Activated T-cell treated with anti-CD3 and anti-CD28 coated beads for 48 hours (primary cell): ENCODE measurements around the gene KCTD7.
"Not testable (repeated sequence)": the region's sequence is repeated elsewhere in the genome, so short reads cannot be mapped to it uniquely, and the experiment has no call there.

Experiments
- DNase-seq: peaks from one replicate; pipeline ENCODE4 v3.0.0-alpha.2; 2020; ENCODE audit warnings: low read depth

KCTD7 gene

GRCh38 chr7:66617295-66617694, 11.4 kb upstream of the KCTD7 start:
- no peak for DNase-seq

DNA sequence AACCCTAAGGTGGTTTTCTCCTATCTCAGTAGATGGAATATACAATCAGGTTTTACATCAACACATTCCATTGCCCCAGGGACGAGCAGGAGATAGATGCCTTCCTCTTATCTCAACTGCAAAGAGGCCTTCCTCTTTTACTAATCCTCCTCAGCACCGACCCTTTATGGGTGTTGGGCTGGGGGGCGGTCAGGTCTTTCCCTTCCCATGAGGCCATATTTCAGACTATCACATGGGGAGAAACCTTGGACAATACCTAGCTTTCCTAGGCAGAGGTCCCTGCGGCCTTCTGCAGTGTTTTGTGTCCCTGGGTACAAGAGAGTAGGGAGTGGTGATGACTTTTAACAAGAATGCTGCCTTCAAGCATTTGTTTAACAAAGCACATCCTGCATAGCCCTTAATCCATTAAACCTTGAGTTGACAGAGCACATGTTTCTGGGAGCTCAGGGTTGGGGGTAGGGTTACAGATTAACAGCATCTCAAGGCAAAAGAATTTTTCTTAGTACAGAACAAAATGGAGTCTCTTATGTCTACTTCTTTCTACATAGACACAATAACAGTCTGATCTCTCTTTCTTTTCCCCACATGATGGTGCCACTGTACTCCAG, 9.2 kb upstream of the KCTD7 start:
- DNase-seq = not testable (repeated sequence)

- no peak for DNase-seq
These were observed 2.2 kb upstream of the KCTD7 start for GRCh38 chr7:66626331-66626934.

DNA sequence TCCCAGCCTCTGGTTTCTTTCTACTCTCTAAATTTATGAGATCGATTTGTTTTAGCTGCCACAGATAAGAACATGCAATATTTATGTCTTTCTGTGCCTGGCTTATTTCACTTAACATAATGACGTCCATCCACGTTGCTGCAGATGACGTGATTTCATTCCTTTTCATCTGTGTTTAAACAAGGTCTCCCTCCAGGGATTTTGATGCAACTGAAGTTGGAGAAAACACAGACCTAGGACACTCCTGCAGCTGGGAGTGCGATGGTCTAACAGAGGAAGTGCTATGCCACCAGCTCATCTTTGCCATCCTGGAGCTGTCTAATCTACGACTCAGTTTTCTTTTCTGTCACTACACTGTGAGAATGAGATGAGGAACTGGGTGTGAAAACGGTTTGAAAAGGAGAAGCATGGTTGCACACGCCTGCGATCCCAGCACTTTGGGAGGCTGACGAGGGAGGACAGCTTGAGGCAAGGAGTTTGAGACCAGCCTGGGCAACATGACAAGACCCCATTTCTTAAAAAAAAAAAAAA, 1.5 kb upstream of the KCTD7 start:
- DNase-seq = no peak

- no peak for DNase-seq
These were observed 760 bp upstream of the KCTD7 start for GRCh38 chr7:66627881-66628360.

DNA sequence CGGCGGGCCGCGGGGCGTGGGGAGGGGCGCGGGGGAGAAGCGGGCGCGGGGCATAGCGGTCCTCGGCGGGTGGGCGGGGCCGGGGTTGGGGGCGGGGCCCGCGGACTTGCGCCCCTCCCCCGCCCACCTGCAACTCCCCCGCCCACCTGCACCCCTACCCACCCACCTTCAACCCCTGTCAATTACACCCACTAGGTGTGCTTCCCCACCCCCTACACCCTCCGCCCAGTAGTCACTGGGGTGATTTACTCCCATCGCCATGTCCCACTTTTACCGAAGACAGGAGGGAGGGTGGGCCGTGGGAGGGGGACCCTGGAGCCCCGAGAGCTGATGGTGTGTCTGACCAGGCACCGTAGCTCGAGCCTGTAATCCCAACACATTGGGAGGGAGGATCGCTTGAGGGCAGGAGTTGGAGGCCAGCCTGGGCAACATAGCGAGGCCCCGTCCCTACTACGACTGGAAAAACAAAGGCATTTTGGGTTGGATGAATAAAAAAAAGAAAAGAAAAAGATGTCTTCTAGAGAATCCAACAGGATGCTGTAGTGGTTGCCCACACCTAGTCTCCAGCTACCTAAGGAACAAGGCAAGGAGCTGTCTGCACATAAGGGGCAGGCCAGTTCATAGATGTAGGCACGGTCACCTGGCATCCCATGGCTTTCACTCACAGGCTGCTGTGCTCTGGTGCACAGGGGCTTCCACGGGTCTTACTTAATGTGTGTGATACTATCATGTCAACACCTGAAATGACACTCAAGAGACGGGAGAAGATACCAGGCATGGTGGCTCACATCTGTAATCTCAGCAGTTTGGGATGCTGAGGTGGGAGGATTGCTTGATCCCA, 761 bp downstream of the KCTD7 start:
- DNase-seq = no peak

- no peak for DNase-seq
These were observed 1.9 kb downstream of the KCTD7 start for GRCh38 chr7:66630531-66630930.

- no peak for DNase-seq
These were observed 2.8 kb downstream of the KCTD7 start for GRCh38 chr7:66631471-66631870.

DNA sequence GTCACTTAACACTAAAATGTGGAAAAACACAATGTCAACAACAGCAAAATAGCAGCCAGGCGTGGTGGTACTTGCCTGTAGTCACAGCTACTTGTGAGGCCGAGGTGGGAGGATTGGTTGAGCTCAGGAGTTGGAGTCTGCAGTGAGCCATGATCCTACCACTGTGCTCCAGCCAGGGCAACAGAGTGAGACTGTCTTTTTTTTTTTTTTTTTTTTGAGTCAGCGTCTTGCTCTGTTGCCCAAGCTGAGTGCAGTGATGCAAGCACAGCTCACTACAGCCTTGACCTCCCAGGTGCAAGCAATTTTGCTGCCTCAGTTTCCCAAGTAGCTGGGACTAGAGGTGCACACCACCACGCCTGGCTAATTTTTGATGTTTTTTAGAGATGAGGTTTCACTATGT, 6.1 kb downstream of the KCTD7 start:
- no peak for DNase-seq

GRCh38 chr7:66635322-66635981, 6.8 kb downstream of the KCTD7 start:
- DNase-seq = not testable (repeated sequence)

DNA sequence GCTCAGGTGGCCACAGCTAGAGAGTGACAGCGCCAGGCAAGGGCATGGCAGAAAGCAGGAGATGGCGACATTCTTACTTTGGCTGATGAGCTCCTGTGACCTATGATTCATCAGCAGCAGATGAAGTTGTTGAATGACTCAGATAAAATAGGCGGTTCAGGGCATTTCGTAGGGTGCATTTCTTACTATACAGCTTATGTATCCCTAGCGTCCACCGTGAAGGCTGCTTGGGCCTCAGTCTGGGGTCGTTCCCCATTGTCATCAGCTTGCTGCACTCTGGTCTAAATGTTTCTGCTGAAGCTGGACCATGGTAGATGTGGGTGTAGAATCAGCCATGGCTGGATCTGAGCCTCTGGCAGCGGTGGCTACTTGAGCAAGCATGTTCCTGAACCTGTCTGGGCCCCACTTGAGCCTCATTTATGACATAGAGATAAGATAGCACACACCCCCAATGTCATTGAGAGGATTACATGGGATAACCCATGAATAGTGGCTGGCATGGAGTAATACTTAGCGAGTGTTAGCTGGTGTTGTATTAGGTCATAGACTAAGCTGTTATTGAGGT, 7.4 kb downstream of the KCTD7 start:
- not testable (repeated sequence) for DNase-seq

- DNase-seq = no peak
These were observed 9.8 kb downstream of the KCTD7 start for GRCh38 chr7:66638309-66639099.

- DNase-seq = no peak
These were observed 11.1 kb downstream of the KCTD7 start for GRCh38 chr7:66639773-66640172.

- DNase-seq = no peak
These were observed 12.3 kb downstream of the KCTD7 start for GRCh38 chr7:66640802-66641525.

GRCh38 chr7:66641526-66641871, 12.8 kb downstream of the KCTD7 start:
- DNase-seq = no peak

- DNase-seq = no peak
These were observed 13.5 kb downstream of the KCTD7 start for GRCh38 chr7:66642186-66642585.

GRCh38 chr7:66642932-66643331, 14.3 kb downstream of the KCTD7 start:
- no peak for DNase-seq

DNA sequence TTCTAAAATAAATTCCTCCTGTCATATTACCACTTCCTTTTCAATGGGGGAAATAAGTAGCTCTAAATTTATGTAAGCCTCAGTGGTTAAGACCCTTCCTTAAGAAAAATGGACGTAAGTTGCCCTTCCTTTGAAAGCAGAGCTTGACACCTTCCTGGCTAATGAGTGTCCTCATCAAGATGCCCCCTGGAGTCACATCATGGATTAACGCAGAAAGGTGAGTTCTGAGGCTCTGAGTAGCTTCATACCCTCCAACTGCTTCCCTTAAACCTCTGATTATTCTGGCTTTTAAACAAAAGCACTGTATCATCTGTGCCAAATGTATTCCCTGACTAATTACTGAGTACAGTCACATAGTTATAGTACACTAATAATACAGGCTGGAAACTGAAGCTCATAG, 14.7 kb downstream of the KCTD7 start:
- DNase-seq = no peak

DNA sequence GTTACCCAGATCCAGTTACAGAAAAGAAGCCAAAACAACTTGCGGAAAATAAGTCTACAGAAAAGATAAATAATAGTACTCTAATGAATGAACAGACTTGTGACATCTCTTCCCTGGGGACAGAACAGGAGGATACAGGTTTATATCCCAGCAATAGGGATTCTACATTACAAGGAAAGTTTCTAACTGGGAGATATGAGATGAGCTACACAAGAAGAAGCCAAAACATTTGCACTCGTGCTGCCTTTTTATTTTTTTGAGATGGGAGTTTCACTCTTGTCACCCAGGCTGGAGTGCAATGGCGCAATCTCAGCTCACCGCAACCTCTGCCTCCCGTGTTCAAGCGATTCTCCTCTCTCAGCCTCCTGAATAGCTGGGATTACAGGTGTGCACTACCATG, 22.3 kb downstream of the KCTD7 start:
- not testable (repeated sequence) for DNase-seq

- not testable (repeated sequence) for DNase-seq
These were observed 25.1 kb downstream of the KCTD7 start for GRCh38 chr7:66653719-66654274.
